ENCODE measurements around the gene PBX4.

DNA sequence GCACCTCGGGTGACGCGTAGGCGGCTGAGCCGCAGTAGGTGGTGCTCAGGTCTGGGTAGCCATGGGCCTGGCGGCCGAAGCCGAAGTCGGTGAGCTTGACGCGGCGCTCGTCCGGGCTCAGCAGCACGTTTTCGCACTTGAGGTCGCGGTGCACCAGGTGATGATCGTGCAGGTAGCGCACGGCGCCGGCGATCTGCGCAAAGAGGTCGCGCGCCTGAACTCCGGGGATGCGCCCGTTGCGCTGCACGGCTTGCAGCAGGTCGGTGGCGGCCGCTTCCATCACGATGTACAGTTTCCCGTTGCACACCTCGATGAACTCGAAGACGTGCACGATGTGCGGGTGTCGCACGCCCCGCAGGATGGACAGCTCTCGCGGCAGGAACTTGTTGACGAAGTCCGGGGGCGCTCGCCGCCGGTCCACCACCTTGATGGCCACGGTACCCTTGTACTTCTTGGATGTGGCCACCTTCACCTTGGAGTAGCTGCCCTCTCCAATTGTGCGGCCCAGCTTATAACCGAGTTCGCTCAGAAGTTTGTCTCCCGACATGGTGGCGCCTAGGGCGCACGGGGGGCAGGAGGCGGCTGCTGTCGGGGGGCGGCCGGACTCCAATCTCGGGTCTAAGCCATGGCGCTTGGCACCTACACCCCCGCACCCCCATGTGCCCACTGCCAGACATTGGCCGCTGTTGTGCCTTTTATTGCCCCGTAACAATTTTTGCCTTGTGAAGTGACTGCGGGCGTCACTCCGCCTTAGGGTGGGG, 103.4 kb downstream of the PBX4 start, which contains the start of gene TSSK6:
- no peak for TF ChIP-seq POLR2AphosphoS5 (IDR thresholded peaks at IDR 0.05; ENCODE audit: low read depth, low read length)
- no peak for TF ChIP-seq TAF1 (IDR thresholded peaks at IDR 0.05; ENCODE audit: low read depth, low read length)
- TF ChIP-seq POLR2A (IDR thresholded peaks at IDR 0.05; ENCODE audit: low read depth, low read length): no peak
